Sigmoid colon (tissue), 7 donors: ENCODE data around the gene PTPRD. TPM values are rescaled to one million over a fixed set of nuclear protein-coding genes. Genes with fewer than 3 reads are reported as not detected.

Experiments
- DNase-seq: peaks from one replicate; pipeline ENCODE4 v3.0.0-alpha.2; 2019
- H3K27ac ChIP-seq, 4 donors: fragments of 200-600 bp; sonication (generic); one replicate each; pipeline ENCODE4 v1.5.1; 2016 to 2019; ENCODE audit warnings: mild to moderate bottlenecking in 1 of 4
- H3K27me3 ChIP-seq, 3 donors: fragments of 200-600 bp; sonication (generic); one replicate each; pipeline ENCODE4 v1.5.1; 2019; ENCODE audit warnings: mild to moderate bottlenecking in 1 of 3
- H3K36me3 ChIP-seq, 4 donors: fragments of 200-600 bp; sonication (generic); one replicate each; pipeline ENCODE4 v1.5.1; 2016 to 2019
- H3K4me1 ChIP-seq, 4 donors: fragments of 200-600 bp; sonication (generic); one replicate each; pipeline ENCODE4 v1.5.1; 2017 to 2019
- H3K4me3 ChIP-seq, 4 donors: fragments of 200-600 bp; sonication (generic); one replicate each; pipeline ENCODE4 v1.5.1; 2017 to 2019; ENCODE audit warnings: mild to moderate bottlenecking in 2 of 4, moderate library complexity in 1 of 4
- H3K9me3 ChIP-seq, 4 donors: fragments of 200-600 bp in 3 of 4; sonication (generic) in 3 of 4; one replicate each; pipeline versions ENCODE4 v1.5.1 to v1.6.1; 2013 to 2019
- EP300 ChIP-seq, 4 donors: sonication (generic); formaldehyde crosslinking; IDR thresholded peaks; one replicate each; pipeline ENCODE4 v1.6.1; 2017; ENCODE audit warnings: antibody characterized with exemption in 4 of 4
- POLR2A ChIP-seq, 2 donors: fragments of 450-650 bp; IDR thresholded peaks; one replicate each; pipeline ENCODE4 v1.6.1; 2016; ENCODE audit warnings: antibody characterized with exemption in 2 of 2, mild to moderate bottlenecking in 2 of 2, moderate library complexity in 2 of 2
- POLR2AphosphoS5 ChIP-seq, 4 donors: sonication (generic); formaldehyde crosslinking; IDR thresholded peaks; one replicate each; pipeline ENCODE4 v1.6.1; 2017; ENCODE audit warnings: antibody characterized with exemption in 4 of 4
- WGBS, 2 donors: extraction: QIAGEN DNeasy Blood & Tissue Kit; methylation state at CpG; one replicate each; pipeline ENCODE4 v1.1.7; 2013; 5-methylcytosine and 5-hydroxymethylcytosine counted together
- intact Hi-C: fragments of 100-400 bp; cut with DNase I; formaldehyde crosslinking; loops from one replicate; pipeline ENCODE4 v1.15.1; 2023
- polyA plus RNA-seq, 3 donors: library from polyadenylated mRNA; stranded (reverse); fragments of 200-250 nt; gene quantifications; one replicate each; pipeline ENCODE4 v1.2.3, GENCODE V29; 2013
- total RNA-seq, 4 donors: library from RNA; depleted of rRNA; stranded (reverse); fragments of >200 nt; gene quantifications; one replicate each; pipeline ENCODE4 v1.1.0, GENCODE V29; 2016
- TF ChIP-seq, protein P1 (sequence below), 4 experiments: fragments of 450-650 bp in 3 of 4; fragments of 200-600 bp in 1 of 4; IDR thresholded peaks; one replicate each; pipeline ENCODE4 v1.5.1; 2016 to 2019; ENCODE audit warnings: antibody characterized with exemption in 4 of 4, mild to moderate bottlenecking in 3 of 4, moderate library complexity in 2 of 4
- donor health status: healthy with polysubstance abuse.
- donor health status: Bipolar disorder and iron deficiency.
- donor health status: healthy.

Gene PTPRD
- total and polyA plus RNA-seq, 7 donors = 1.2 to 18.3 (median 6.3) TPM

DNA sequence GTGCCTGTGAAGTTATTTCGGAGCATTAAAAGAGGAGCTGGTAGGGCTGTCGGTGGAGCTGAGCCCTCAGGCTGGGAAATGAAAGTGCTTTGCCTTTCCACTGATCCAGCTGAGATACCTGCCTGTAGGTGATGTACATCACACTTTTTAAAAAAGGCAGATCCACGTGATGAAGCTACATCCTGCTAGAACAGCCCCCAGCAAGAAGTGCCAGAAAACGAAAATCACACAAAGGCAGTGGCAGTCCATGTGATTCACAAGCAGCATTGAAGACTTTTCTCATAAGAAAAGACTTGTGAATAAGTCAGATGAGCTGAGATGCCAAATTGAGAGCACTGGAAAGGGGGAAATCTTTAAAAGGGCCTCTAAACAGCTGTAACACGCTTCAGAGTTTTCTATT lies 765.1 kb downstream of the PTPRD start:
- H3K27ac ChIP-seq = no peak overlapping the region
- H3K36me3 ChIP-seq = no peaks in the 10 kb centered on the region
- WGBS, 2 donors = 63 to 71% methylated on average over 5 of the region's 5 CpGs
- intact Hi-C loops = no loop called here
- H3K9me3 ChIP-seq = no peaks in the 10 kb centered on the region
- DNase-seq = no peak
- no peaks in the 10 kb centered on the region for H3K4me1 ChIP-seq
- H3K4me3 ChIP-seq = no peak overlapping the region
- no peak for TF ChIP-seq POLR2AphosphoS5 (IDR thresholded peaks at IDR 0.05)
- TF ChIP-seq EP300 (IDR thresholded peaks at IDR 0.05) = no peak
- TF ChIP-seq, protein P1, sequence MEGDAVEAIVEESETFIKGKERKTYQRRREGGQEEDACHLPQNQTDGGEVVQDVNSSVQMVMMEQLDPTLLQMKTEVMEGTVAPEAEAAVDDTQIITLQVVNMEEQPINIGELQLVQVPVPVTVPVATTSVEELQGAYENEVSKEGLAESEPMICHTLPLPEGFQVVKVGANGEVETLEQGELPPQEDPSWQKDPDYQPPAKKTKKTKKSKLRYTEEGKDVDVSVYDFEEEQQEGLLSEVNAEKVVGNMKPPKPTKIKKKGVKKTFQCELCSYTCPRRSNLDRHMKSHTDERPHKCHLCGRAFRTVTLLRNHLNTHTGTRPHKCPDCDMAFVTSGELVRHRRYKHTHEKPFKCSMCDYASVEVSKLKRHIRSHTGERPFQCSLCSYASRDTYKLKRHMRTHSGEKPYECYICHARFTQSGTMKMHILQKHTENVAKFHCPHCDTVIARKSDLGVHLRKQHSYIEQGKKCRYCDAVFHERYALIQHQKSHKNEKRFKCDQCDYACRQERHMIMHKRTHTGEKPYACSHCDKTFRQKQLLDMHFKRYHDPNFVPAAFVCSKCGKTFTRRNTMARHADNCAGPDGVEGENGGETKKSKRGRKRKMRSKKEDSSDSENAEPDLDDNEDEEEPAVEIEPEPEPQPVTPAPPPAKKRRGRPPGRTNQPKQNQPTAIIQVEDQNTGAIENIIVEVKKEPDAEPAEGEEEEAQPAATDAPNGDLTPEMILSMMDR (IDR thresholded peaks at IDR 0.05) = no peak
- no peak for TF ChIP-seq POLR2A (IDR thresholded peaks at IDR 0.05)
- H3K27me3 ChIP-seq = no peaks in the 10 kb centered on the region

- no peaks in the 10 kb centered on the region for H3K4me1 ChIP-seq
- no peak for DNase-seq
- no peak overlapping the region for H3K4me3 ChIP-seq
- no peaks in the 10 kb centered on the region for H3K9me3 ChIP-seq
- WGBS, 2 donors = 33 to 34% methylated on average over 1 of the region's 1 CpG
- no peak for TF ChIP-seq POLR2AphosphoS5 (IDR thresholded peaks at IDR 0.05)
- no peak for TF ChIP-seq EP300 (IDR thresholded peaks at IDR 0.05)
- TF ChIP-seq POLR2A (IDR thresholded peaks at IDR 0.05) = no peak
- TF ChIP-seq, protein P1 (IDR thresholded peaks at IDR 0.05) = no peak
- no peaks in the 10 kb centered on the region for H3K27me3 ChIP-seq
- intact Hi-C loops = no loop called here
- no peaks in the 10 kb centered on the region for H3K36me3 ChIP-seq
- no peak overlapping the region for H3K27ac ChIP-seq
Observed at GRCh38 chr9:9846557-9846956, 766.2 kb downstream of the PTPRD start.

- H3K9me3 ChIP-seq = peaks cover 0 to 2% (median 0%) of the 10 kb centered on the region in 4 donors
- no peak overlapping the region for H3K27ac ChIP-seq
- H3K36me3 ChIP-seq = no peaks in the 10 kb centered on the region
- no peaks in the 10 kb centered on the region for H3K27me3 ChIP-seq
- H3K4me3 ChIP-seq = no peak overlapping the region
- intact Hi-C loops = no loop called here
- DNase-seq = no peak
- TF ChIP-seq, protein P1 (IDR thresholded peaks at IDR 0.05) = no peak
- TF ChIP-seq POLR2AphosphoS5 (IDR thresholded peaks at IDR 0.05) (no peak), POLR2A (IDR thresholded peaks at IDR 0.05) (no peak), EP300 (IDR thresholded peaks at IDR 0.05) (no peak)
- no peaks in the 10 kb centered on the region for H3K4me1 ChIP-seq
Observed at GRCh38 chr9:9820436-9820835, 792.4 kb downstream of the PTPRD start.

DNA sequence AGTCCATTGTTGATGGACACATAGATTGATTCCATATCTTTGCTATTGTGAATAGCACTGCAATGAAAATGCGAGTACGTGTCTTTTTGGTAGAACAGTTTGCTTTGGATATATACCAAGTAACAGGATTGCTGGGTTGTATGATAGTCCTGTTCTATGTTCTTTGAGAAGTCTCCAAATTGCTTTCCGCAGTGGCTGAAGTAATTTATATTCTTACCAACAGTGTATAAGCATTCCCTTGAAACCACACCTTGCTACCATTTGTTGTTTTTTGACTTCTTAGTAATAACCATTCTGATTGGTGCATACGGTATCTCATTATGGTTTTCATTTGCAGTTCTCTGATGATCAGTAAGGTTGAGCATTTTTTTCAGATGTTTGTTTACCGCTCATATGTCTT lies 792.9 kb downstream of the PTPRD start:
- intact Hi-C loops = no loop called here
- no peak overlapping the region for H3K4me3 ChIP-seq
- TF ChIP-seq, protein P1 (IDR thresholded peaks at IDR 0.05) = no peak
- TF ChIP-seq EP300 (IDR thresholded peaks at IDR 0.05) (no peak), POLR2AphosphoS5 (IDR thresholded peaks at IDR 0.05) (no peak), POLR2A (IDR thresholded peaks at IDR 0.05) (no peak)
- peaks cover 0 to 2% (median 0%) of the 10 kb centered on the region in 4 donors for H3K9me3 ChIP-seq
- 91 to 97% methylated on average over 5 of the region's 5 CpGs for WGBS, 2 donors
- H3K4me1 ChIP-seq = no peaks in the 10 kb centered on the region
- no peaks in the 10 kb centered on the region for H3K27me3 ChIP-seq
- no peak for DNase-seq
- no peak overlapping the region for H3K27ac ChIP-seq
- H3K36me3 ChIP-seq = no peaks in the 10 kb centered on the region

- intact Hi-C loops = no loop called here
- Histone ChIP-seq H3K36me3 (no peaks in the 10 kb centered on the region), H3K27ac (no peak overlapping the region), H3K9me3 (no peaks in the 10 kb centered on the region), H3K4me3 (no peak overlapping the region), H3K27me3 (no peaks in the 10 kb centered on the region), H3K4me1 (no peaks in the 10 kb centered on the region)
- 20 to 41% methylated on average over 2 of the region's 2 CpGs for WGBS, 2 donors
- no peak for DNase-seq
- TF ChIP-seq POLR2A (IDR thresholded peaks at IDR 0.05) (no peak), POLR2AphosphoS5 (IDR thresholded peaks at IDR 0.05) (no peak), EP300 (IDR thresholded peaks at IDR 0.05) (no peak)
- TF ChIP-seq, protein P1 (IDR thresholded peaks at IDR 0.05) = no peak
Observed at GRCh38 chr9:9817176-9817575, 795.6 kb downstream of the PTPRD start.
